GM18873 (cell line): ENCODE measurements around the gene RBM38.

Experiments
- ATAC-seq: cut with Tn5 transposase; IDR thresholded peaks from one replicate; pipeline ENCODE4 v1.9.1; 2021; ENCODE audit warnings: mild to moderate bottlenecking, moderate library complexity, moderate number of reproducible peaks; ENCODE audit not compliant: unreplicated experiment, low FRiP score

The RBM38 gene

DNA sequence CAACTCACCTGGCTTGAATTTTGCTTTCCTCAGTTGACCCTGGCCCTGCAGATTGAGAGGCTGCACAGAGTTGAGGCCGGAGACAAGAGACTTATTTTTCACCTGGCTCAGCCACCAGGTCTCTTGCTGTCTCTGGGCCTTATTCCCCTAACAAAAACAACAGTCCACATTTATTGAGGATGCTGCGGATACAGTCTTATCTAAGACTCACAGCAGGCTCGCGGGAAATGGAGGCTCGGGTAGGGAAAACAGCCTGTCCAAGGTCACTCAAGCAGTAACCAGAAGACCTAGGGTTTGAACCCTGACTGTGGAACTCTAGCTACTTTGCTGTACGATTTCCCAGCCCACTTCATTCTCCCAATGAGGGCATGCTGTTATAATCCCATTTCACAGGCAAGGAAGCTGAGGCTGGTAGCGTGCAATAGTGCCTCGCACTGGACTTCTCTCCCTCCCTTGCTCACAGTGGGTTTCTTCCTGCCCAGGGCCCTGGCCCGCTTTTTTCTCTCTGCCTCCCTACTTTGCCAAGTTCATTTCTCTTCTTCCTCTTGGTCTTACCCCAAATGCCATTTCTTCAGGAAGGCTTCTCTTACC lies 57.7 kb downstream of the RBM38 start:
- ATAC-seq = no peak

DNA sequence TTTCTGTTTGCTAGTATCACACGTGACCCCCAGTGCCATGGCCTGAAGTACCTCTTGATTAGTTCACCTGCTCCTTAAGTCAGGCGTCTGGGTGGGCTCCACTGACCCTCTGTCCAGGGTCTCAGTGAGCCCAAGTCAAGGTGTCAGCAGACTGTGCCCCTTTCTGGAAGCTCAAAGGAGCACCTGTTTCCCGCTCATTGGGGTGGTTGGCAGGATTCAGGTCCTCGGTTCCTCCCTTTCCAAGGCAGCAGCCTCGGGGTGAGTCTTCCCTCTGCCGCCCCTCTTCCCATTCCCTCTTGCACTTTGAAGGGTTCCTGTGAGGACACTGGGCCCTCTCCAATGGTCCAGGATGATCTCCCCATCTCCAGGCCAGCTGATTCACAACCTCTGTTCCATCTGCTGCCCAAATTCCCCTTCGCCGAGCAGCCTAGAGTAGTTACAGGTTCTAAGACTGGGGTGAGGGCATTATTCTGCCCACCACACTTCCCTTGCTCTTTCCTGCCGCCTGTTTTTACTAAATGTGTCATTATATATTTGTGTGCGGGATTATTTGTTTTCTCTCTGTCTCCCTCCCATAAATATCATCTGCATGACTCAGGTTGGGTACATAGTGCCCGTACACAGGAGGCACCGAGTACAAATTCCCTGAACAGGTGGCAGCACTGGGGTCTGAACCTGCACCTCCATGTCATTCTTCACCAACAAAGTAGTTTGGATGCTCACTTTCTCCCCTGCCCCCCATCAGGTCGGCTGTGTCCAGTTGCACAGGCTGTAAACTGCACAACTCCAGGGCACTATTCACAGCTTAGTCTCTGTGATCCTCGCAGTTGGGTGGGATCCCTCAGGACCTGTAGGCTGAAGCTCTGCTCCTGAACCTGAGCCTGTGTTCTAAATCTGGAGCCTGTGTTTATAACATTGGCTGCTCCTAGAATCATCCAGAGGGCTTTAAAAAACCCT lies 58.5 kb downstream of the RBM38 start:
- no peak for ATAC-seq

DNA sequence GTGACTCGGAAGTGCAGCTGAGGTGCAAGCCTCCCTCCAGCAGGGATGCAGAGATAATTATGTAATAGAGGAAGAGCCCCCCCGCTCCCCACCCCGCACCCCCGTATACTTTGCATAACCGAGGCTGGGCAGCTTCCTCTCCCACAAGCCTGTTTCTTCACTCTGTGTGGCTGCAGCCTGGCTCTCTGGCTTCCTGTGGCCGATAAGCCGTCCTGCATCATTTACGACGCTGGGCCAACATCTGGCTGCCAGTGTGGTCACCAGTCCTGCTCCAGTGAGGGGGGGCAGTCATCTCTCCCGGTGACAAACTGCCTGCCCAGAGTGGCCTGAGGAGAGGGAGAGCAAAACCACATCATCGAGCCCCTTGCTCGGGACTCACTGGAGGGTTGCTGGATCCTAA lies 59.2 kb downstream of the RBM38 start:
- peak; percentile 65 for ATAC-seq

DNA sequence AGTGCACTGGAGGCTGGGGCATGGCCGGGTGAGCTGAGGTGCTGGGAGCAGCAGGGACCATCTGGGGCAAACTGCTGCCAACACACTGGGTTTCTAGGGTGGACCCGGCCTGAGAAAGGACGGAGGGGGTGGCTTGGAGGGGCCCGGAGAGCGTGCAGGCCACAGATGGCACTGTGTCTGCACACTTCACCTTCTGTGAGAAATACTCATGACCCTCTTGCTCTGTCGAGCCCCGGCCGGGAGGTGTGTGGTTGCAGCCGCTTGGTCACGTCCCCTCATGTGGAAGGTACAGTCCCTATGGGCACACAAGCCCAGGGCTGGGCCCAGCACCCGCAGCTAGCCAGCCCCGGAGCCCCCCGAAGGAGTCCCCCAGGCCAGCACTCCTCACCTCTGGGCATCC lies 59.7 kb downstream of the RBM38 start:
- ATAC-seq = peak; percentile 10

DNA sequence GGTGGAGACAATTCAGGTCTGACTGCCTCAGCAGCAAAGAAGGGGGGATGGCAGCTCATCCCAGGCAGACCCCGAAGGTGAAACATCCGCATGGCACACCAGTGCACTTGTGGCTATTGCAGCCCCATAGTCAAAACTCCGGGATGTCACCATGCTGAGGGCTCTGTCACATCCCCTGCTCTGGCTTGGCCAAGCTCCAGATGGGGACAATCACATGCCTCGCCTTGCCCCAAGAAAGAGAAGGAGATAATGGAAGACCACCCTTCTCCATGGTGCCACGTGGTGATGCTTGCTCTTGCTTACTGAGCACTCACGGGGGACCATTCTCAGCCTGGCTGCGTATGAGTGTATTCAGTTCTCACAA lies 60.2 kb downstream of the RBM38 start:
- ATAC-seq = no peak

DNA sequence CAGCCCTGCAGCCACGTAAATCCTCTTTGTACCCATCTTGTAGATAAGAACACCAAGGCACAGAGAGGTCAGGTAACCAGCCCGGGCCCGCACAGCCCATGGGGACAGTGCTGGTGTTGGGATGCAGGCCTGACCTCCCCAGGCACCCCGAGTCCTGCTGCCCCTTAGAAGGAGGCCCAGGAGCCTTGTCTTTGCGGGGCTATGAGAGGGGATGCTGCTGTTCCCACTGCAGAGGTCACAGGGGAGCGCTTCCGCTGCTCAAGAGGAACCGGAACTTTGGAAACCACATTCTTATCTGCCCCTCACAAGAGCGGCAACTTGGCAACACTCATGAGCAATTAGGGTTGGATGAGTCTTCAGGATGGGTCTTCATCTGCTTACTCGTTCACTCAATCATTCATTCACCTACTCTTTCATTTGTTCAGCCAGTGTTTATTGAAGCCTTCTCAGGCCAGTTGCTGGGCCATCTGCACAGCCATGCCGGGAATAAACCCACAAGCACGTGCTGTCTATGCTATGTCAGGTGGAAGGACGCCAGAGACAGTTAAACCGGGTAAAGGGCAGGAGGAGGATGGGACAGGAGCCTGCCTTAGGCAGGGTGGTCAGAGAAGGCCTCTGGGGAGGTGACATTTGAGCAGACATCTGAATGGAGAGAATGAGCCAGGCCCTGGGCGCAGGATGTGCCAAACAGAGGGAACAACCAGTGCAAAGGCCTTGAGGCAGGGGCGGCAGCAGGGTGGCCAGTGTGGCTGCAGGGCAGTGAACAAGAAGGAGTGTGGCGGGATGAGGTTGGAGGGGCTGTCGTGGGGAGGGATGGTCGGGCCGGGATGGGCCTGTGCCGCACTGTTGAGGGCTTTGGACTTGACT lies 60.8 kb downstream of the RBM38 start:
- ATAC-seq = no peak

DNA sequence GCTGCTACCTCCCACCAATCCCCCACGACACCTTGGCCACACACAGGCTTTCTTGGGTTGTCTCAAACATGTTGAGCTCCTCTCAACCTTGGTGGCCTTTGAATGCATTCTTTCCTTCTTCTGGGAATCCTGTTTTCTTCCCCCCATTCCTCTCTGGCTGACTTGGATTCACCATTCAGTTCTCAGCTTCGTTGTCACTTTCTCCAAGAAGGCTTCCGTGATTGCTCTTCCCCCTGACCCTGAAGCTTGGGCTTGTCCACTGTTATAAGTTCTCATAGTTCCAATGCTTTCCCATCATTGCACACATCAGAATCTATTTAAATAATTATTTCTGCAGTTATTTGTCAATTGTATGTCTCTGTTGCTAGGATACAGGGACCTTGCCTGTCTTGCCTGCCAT lies 64.2 kb downstream of the RBM38 start:
- ATAC-seq = no peak

DNA sequence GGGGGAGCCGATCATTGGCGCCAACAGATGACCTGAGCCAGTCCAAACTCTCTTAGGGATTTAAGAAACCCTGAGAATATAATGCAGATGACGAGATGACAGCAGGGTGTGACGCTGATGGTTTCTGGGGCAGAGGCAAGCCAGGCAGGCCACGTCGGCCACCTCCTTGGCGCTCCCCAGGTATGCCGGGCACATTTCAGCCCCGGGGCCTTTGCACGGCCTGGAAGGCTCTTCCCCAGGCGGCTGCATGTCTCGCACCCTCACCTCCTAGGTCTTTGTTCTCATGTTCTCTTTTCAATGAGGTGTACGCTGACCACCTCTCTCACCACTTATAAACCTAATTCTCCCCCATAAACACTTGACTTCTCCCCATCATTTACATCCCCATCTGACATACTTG lies 64.9 kb downstream of the RBM38 start:
- no peak for ATAC-seq

DNA sequence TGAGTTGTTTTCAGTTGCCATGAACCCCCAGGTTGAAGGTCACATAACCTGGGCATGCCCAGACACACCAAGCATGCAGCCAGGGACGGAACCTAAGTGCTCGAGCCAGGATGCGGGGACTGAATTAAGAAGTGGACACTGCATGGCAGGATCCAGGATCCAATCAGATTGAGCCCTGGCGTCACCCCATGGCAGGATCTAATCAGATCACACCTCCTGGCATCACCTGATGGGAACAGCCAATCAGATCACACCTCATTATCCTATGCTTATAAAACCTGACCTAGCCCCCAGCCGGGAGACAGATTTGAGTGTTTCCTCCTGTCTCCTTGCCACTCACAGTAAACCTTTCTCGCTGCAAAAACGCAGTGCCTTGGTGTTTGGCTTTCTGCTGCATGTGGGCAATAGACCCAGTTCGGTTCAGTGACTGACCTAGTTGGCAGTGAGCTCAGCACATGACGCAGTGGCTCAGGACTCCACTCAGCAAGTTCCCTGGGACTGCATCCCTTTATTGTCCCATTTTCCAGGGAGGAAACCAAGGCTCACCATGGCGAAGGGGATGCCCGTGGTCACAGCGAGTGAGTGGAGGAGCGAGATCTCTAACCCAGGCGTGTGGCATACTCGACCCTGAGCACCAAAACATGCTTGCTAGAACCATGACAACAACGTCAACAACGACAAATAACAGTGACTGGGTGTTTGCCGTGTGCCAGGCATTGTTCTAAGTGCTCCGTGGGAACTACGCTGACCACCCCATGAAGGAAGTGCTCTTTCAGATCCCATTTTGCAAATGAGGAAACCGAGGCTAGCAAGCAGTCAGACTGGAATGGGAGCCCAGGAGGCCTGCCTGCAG lies 66.3 kb downstream of the RBM38 start:
- no peak for ATAC-seq

DNA sequence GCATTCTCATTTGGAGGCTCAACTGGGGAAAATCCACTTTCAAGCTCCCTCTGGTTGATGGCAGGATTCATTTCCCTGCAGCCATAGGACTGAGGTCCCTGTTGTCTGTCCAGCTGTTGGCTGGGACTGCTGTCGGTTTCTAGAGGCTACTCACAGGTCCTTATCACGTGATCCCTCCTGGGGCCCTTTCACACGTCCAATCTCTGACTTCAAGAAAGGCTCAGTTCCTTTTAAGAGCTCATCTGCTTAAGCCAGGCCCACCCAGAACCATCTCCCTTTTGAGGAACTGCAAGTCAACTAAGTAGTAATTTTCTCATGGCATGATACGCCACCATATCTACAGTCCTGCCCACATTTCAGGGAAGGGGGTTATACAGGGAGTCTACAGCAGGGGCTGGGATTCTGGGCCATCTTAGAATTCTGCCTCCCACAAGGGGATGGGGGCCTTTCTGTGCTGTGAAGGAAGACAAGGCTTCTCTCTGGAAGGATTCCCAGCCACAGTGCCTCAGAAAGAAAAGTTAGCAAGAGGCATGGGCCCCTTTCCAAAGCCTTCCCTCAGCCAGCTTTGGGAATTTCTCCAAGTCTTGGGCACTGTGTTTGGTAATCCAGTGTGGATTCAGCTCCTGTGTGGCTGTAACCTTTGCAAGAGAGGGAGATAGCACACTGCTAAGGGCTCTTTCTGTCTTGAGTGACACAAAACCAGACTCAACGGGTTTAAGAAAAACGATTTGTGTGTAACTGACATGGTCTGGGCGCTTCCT lies 67.4 kb downstream of the RBM38 start:
- ATAC-seq = no peak
